Activated naive CD4-positive, alpha-beta T cell treated with anti-CD3 and anti-CD28 coated beads, Interleukin-2, amount 50 U/mL, for 16 hours (primary cell): Measurements from ENCODE around the gene IFNA14.
"Not testable (repeated sequence)": the region's sequence is repeated elsewhere in the genome, so short reads cannot be mapped to it uniquely, and the experiment has no call there.

Experiments used
- DNase-seq: peaks from one replicate; pipeline ENCODE4 v3.0.0-alpha.2; 2020

Gene IFNA14

DNA sequence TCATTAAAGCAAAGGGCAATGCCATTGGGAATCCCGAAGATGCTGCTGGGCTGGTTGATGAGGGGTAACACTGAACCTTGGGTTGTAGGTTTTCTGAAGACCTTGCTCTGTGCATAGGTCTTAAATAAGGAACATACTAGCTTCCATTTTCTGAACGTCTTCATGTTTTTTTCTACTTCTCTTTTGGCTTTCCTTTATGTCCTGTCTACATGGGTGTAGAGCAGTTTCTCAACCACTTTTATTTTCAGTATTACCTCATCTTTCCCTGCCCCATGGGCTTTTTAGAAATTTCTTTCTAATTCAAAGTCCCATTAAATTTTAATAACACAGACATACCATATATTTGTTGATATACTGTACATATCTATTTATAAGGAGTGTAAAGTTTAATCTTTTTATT lies at the start of gene IFNA14:
Gene IFNA14 (minus strand): TSS at position 95 of the 400 bp plus-strand sequence. CDS start 70 bp downstream, at position 25.
- DNase-seq: no peak

DNA sequence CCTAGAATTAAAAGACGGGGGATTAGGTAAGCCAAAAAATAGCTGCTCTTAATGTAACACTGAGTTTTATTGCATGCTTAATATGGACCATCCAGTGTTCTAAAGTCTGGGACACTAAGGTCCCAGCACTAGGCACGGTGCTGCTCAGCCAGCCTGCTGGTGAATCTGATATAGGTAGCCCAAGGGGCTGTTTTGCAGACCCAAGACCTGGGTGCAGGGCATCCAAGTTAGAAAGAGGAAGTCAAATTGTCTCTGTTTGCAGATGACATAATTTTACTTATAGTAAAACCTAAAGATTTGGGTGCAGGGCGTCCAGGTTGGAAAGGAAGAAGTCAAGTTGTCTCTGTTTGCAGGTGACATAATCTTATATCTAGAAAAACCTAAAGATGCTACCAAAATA lies 47.5 kb upstream of the IFNA14 start:
- no peak for DNase-seq

DNA sequence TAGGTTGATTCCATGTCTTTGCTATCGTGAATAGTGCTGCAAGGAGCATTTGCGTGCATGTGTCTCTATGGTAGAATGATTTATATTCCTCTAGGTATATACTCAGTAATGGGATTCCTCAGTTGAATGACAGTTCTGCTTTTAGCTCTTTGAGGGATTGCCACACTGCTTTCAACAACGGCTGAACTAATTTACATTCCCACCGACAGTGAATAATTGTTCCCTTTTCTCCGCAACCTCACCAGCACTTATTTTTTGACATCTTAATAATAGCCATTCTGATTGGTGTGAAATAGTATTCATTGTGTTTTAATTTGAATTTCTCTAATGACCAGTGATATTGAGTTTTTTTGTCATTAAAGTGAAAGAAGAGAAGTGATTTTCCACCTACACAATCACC lies 46.9 kb upstream of the IFNA14 start:
- DNase-seq: no peak

DNA sequence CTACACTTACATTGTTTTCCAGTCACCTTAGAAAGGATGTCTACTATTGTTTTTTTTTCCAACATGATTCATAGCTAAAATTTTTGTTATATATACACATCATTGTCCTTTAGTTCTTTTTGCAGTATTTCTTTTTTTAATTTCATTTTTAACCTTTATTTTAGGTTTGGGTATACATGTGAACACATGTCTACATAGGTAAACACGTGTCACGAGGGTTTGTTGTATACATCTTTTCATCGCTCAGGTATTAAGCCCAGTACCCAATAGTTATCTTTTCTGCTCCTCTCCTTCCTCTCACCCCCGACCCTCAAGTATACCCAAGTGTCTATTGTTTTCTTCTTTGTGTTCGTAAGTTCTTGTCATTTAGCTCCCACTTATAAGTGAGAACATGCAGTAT lies 46.3 kb upstream of the IFNA14 start:
- no peak for DNase-seq

DNA sequence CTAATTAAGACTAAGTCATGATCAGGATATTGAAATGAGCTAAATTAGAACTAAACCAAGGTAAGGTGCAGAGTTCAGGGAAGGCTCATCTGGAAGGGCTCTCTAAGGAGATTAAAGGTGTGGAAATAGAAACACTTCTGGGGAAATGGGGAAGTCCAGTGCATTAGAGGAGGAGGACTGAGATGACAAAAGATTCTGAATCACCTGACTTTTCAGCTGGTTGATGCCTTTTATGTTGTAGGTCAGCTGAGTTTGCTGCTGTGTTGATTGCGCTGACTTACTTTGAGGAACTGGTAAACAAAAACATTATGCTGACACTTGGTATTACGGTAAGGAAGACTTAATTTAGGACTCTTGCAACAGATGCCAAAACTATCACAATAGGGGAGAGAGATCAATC lies 41.5 kb upstream of the IFNA14 start:
- DNase-seq: no peak

DNA sequence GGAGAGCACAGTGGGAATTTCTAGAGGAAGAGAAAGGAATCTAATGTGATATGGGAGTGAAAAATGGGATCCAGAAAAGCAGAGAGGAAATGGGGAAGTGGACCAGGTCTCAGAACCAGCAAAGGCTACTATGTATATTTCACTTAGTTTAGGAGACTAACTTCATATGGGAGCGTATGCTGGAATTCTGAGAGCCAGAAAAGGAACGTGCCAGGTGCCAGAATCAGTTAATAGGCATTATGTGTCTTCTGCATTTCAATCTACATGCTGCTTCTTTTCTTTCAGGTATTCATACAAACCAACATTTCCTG lies 28.5 kb upstream of the IFNA14 start:
- DNase-seq: no peak

DNA sequence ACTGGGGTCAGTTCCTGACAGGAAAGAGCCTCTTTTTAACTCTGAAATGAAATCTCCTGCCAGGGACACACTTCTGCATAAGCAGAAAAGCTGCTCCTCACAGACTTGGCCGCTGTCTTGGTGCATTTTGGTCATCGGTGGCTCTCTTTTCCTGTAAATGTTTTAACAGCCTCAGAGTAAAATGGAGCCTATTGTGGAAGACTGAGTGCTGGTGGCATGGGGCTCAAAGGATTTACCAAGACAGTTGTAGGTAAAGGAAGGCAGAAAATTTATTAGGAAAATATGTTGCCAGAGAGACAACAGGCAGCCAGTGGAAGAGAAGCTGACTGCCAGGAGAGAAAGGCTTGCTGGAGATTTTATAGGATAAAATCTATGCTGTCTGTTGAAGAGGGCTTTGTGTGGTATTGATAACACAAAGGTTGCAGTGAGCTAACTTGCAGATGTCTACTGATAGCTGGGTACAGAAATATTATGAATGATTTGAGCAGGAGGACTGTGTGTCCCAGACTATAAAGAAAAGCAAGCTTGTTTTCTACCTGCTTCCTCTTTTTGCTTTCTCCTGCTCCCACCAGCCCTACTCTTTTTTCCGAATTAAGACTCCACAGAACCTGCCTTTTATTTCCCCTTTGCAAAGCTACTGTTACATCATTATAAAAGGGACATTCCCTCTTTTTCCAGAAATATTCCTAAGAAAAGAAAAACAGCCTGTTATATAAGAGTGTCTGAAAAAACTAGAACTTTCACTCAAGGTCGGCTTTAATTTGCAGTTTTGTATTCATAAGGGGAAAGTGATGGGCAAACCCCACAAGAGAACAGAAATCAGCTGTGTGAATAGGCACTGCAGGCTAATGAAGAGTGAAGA lies 27.9 kb upstream of the IFNA14 start:
- DNase-seq: no peak

DNA sequence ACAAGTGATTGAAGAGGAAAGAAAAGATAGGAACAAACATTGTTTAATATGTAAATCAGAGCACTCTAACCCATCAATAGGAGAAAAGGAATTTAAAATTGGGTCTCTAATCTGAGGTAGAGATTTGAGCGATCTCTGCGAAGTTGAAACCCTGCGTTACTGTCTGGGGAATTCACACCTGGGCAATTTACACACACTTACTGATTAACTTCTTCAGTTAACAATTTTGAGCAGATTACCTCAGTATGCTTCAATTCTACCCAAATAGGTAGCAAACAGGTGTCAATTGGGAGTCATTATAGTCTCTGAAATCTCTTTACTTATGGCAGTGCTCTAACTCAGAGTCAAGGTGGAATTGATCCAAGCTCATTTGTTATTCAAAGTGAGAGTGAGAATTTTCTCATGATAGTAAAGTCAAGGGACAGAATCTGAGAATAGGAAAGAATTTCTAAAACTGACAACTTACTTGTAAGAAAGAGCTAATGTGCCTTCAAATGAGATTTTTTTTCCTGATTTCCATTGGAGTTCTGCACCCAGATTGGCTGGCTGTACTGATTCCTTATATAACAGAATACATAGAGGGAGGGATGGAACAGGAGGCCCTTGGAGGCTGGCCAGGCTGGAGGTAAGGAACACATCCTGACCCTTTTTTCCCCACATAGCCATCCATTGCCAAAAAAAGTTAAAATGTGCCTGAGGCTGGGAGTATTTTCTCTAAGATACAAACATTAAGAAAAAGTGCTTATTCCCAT lies 27.1 kb upstream of the IFNA14 start:
- no peak for DNase-seq

DNA sequence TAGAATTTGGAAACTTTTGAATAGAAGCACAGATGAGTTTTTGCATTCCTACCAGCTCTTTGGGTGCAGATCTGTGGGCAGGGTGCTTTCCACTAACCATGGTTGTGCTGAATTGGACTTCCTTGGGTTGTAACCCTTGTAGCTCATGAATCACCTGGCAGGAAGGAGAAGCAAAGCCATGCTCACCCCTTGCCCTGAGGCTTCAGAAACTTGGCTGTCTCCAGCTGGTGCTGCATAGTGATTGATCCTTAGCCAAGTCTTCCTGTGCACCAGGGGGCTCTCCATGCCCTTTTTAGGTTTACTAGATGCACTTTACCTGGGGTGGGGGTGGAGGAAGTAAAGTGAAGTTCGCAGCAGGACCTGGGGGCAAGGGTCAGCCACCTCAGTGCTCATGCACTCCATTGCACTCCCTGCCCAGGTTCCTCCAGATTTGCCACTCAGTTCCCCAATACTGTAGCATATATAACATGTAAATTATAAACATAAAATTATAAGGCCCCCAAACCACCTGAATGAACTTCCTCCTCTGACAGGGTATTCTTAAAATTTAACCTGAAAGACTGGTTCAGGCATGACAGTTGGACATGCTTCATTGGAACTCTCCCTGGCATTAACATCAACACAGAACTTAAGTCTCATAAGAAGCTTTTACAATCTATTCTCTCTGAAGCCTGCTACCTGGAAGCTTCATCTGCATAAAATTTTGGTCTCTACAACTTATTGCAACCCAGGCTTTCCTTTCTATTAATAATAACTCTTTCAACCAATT lies 25.8 kb upstream of the IFNA14 start:
- DNase-seq: no peak

DNA sequence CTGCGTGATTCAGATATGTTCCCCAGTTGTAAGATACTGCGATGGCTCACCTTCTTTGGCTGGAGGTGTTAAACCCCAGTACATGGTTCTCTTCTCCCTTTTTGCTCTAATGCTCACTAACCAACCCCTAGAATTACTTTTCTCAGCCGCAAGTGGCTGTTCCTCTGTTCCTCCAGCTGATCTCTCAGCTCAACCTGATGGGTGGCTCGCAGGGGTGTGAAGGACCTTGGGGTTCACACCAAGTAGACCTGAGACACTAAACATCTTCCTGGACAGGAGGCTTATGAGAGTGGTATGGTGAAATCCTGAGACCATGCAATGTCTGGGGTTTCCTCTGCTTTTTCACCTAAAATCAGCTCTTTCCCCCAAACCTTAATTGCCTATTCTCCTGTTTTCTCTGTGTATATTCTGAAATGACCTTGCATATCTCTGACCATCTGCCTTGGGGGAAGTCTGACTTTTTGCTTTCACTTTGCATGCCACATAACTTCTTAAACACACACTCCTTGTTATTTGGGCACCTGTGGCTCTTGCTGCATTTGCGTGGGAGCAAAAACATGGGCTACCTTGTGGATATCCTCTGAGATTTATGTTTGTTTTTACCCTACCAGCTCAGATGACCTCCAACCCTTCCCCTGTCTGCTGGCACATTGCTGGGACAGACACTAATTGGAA lies 15.9 kb upstream of the IFNA14 start:
- DNase-seq: no peak

DNA sequence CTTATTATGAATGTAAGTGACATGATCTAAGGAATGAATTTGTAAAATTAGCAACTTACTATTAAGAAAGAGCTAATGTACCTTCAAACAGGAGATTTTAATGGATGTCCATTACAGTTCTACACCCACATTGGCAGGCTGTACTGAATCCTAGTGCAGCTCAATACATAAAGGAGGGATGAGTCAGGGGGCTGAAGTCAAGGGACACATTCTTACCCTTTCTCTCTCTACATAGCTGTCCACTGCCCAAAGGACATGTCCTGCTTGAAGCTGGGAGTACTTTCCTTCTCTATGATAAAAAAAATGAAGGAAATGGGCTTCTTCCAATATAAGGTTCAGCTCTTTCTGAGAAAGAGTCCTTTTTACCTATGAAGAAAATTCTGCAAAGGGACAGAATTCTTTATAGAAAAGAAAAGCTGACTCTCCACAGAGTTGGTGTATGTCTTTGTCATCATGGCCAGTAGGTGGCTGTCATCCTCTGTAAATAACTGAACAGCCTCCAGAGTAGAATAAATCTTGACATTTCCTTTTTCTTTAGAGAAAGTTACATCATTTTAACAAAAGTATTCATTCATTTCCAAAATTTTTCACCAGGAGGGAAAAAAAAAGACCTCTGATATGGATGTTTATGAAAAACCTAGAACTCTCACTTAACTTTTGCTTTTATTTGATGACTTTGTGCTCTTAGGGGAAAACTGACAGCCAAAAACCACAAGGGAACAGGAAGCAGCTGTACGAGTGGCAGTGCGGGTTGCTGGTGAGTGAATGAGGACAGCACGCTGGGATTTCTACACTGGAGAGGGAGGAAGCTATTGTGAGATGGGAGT lies 13.1 kb upstream of the IFNA14 start:
- no peak for DNase-seq

DNA sequence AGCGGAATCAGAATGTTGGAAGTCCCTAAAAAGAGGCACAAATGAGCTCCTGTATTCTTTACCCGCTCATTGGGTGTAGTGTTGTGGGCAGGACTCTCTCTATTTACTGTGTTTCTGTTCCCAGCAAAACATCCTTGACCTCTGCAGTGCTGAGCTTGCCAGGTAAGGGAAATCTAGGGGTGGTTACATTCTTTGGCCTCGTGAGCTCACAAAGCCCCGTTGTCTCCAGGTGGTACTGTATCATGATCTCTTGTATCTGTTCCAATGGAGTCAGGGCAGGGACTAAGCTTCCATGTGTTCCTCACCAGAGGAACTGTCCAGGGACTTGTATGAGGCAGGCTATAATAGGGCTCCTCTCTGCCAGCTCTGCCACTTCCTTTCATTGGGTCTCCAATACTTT lies 11.8 kb upstream of the IFNA14 start:
- DNase-seq: no peak

DNA sequence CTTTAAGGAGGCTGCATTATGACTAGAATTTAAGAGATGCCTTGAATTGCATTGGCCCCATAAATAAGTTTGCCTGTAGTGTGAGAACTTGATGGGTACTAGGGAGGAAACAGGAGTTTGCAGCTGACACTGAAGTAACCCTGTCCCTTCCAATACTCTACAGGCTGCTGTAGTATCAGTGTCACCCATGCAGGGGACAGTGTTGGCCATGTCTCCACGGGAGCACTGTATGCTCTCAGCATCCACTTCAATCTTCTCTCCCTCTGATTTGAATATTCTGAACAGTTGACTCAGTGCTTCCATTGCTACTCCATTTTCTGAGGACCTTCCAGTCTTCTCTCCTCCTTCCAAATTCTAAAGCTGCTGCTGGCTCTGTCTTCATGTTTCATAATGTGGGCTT lies 11.4 kb upstream of the IFNA14 start:
- DNase-seq: no peak

DNA sequence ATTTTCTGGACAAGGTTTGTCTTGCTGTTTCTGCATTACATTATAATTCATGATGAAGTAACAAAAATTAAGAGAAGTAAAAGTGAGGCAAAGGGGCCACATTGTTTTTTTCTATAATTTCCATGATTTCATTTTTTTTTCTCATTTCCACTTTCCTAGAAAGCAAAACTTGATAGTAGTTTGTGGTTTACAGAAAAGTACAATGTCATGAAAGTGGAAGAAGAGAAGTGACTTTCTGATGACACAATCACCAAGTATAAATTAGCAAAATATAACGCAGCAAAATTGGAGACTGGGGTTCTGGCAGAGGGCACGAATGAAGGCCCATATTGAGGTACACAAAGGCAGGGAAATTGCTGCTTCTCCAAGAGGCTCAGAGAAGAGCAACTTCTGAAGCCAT lies 5.0 kb upstream of the IFNA14 start:
- DNase-seq: no peak

DNA sequence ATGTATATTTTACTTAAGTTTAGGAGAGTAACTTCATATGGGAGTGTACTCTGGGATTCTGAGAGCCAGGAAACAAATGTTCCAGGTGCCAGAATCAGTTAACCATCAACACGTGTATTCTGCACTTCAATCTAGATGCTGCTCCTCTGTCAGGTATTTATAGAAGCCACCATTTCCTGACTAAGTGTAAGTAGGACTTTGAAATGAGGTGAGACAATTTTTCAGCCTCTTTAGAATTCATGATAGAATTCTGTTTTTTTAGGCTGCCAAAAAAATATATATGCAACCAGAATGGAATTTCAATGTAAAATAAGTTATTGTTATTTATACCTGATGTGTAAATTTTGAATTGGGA lies 3.5 kb downstream of the IFNA14 start:
- DNase-seq: not testable (repeated sequence)

DNA sequence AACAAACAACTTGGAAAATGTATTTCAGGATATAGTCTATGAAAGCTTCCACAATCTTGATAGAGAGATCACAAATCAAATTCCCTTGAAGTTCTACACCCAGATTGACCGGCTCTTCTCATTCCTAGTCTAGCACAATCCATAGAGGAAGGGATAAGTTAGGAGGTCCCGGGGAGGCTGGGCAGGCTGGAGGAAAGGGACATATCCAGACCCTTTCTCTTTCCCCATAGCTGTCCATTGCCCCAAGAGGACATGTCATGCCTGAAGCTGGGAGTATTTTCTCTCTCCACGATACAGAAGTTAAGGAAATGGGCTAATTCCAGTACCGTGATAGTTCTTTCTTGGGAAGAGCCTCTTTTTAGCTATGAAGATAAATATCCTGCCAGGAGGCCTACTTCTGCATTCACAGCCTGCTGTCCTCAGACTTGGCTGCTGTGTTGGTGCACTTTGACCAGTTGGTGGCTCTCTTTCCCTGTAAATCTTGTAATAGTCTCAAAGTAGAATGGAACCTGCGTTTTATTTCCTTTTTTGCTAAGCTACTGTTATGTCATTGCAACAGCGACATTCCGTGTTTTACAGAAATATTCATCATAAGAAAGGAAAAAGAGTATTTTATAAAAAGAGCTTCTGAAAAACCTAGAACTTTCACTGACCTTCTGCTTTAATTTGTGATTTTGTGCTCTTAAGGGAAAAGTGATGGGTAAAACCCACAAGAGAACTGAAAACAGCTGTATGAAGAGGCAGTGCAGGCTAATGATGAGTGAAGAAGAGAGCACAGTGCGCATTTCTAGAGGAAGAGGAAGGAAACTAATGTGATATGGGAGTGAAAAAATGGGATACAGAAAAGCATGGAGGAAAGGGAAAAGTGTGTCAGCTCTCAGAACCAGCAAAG lies 4.1 kb downstream of the IFNA14 start:
- DNase-seq: not testable (repeated sequence)

DNA sequence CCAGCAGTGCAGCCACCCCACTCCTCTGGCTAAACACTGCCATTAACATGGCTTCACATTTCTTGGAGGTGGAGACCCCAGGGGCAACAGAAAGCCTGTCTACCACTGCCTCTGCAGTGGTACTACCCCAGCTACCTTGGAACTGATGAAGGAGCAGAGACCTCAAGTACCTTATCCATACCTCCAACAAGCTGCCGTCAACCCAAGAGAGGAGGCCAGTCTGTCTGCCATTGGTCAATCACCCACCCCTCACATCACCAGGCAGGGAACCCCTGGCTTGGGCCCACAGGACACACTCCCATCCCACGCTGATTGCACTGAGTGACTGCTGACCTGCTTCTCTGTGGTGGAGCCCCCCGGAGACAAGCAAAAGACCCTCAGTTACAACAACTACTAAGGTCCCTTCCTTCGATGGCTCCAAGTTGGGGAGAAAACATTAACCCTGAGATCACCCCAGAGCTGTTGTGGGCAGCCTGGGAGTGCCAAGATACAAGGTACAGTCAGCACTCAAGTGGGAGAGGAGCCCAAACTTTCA lies 5.6 kb downstream of the IFNA14 start:
- no peak for DNase-seq

DNA sequence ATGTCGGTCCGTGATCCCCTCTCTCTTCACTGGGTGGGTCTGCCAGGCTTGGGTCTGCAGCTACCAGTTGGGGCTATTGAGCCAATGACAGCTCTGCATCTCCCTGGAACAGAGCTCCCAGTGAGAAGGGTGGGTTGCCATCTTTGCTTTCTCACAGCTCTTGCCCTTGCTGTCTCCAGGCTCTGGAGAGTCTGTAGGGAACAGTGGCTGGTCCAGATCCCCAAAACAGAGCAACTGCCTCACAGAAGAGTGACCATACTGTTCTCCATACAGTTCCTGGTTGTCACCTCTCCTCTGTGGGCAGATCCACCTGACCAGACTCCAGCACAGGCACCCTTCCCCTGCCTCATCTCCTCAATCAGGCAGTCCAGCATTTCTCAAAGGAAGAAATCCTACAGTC lies 6.5 kb downstream of the IFNA14 start:
- DNase-seq: no peak

DNA sequence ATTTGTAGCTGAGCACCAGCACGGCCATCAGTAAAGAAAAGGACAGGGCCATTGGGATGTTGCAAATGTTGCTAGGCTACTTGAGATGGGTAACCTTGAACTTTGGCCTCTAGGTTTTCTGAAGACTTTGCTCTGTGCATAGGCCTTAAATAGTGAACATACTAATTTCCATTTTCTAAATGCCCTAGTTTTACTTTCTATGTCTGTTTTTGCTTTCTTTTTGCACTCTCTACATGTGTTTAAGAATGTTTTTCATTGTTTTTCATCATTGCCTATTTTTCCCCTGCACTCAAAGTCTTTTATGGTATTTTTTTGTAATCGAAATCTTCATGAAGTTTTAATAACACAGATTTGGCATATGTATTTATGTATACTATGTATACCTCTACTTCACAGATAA lies 11.7 kb downstream of the IFNA14 start, which contains the start of gene IFNA17:
Gene IFNA17 (minus strand): TSS at position 101 of the 400 bp plus-strand sequence. CDS start 49 bp downstream, at position 52.
- DNase-seq: no peak

DNA sequence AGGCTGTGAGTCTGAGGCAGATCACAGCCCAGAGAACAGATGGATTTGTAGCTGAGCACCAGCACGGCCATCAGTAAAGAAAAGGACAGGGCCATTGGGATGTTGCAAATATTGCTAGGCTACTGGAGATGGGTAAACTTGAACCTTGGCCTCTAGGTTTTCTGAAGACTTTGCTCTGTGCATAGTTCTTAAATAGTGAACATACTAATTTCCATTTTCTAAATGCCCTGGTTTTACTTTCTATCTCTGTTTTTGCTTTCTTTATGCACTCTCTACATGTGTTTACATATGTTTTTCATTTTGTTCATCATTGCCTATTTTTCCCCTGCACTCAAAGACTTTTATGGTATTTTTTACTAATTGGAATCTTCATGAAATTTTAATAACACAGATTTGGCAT lies 22.6 kb downstream of the IFNA14 start, which contains the start of gene IFNA16:
Gene IFNA16 (minus strand): TSS at position 101 of the 400 bp plus-strand sequence. CDS start 6 bp downstream, at position 95.
- not testable (repeated sequence) for DNase-seq
